ENCODE results near the gene ABCC4.
"Not testable (repeated sequence)": the region's sequence is repeated elsewhere in the genome, so short reads cannot be mapped to it uniquely, and the experiment has no call there.

Gene ABCC4

DNA sequence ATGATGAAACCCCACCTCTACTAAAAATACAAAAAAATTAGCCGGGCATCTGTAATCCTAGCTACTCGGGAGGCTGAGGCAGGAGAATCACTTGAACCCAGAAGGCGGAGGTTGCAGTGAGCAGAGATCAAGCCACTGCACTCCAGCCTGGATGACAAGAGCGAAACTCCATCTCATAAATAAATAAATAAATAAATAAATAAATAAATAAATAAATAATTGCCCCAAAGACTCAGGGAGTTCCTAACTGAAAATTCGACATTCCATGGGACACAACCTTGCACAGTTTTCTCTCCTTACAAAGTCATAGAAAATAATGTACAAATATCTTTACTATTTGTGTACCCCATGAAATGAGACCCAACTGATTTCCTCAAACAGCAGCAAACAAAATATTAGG, 134.2 kb downstream of the ABCC4 start:
- not testable (repeated sequence) for DNase-seq (ENCODE audit: extremely low read depth in 1 of 2, low read depth in 1 of 2)

DNA sequence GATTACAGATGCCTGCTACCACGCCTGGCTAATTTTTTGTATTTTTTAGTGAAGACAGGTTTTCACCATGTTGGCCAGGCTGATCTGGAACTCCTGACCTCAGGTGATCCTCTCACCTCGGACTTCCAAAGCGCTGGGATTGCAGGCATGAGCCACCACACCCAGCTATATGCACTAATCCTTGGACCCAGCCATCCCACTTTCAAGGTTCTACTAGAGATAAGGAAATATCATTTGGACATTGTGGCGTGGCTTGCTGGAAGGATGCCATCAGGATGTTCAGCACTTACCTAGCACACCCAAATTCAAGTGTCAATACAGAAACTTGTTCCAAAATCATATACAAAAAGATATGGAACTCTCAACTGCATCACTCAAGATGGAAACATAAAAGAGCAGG, 136.4 kb downstream of the ABCC4 start:
- DNase-seq (ENCODE audit: extremely low read depth in 1 of 2, low read depth in 1 of 2): no peak

DNA sequence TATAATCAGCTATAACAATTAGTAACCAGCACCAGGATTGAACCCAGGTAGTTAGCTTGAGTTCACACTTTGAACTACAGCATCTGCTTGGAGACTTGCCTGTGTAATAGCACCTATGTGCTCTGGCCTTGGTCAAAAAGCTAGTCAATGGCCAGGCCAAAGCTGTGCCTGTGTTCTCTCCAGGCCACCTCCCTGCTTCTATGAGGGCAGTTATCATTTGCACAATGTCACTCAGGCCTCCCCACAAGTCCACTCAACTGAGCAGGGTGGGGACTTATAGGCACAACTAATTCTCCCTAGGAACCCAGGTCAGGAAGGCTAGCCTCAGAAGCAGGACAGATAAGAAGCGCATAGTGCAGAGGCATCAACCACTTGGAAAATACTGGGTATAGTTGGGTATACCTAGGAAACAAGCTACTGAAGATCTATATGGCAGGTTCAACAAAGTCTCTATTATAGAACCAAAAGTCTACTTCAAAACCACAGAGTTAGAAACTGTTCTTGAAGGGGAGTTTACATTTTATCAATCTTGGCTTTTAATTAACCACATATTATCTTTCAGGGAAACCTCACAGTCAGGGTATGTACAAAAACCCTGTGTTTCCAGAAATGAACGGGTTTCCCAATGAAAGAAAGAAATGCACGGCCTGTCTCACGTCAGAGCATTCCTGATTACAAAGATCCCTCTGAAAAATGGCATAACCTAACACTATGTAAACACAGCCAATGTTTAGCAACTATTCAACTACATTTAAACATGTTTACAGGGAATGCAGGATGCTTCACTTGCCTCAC, 140.9 kb downstream of the ABCC4 start:
- no peak for DNase-seq (ENCODE audit: extremely low read depth in 1 of 2, low read depth in 1 of 2)

DNA sequence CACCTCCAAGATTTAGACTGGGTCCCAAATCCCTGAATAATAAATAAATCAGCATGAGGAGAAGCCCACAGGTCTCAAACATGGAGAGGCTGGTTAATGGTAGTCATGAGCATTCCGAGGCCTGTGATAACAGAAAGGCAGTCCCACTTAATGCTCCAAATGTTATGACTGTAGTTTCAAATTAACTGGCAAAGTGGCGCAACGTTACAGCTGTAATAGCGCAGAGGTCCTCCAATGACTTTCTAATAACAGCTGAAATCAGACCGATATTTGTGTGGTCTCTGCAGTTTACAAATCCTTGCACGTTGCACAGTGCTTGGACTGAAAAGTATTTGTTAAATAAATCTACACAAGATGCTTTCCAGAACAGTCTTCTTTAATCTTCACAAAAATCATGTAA, 141.8 kb downstream of the ABCC4 start:
- DNase-seq (ENCODE audit: extremely low read depth in 1 of 2, low read depth in 1 of 2): no peak

DNA sequence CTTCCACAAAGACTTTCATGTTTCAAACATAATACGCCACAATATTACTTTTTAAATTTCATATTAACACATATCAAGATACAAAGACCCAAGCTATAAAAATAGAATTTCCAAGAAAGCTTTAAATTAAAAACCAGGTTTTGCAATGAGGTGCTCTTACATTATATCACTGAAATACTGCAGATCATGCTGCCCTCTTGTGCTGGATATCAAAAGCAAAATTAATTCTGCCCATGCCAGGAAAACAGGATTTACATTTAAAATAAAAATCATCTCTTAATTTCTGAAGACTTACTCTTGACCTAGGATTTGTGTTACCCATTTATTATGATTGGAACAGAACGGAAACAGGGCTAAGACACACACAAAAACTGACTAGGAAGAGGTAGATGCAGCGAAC, 145.0 kb downstream of the ABCC4 start:
- no peak for DNase-seq (ENCODE audit: extremely low read depth in 1 of 2, low read depth in 1 of 2)

DNA sequence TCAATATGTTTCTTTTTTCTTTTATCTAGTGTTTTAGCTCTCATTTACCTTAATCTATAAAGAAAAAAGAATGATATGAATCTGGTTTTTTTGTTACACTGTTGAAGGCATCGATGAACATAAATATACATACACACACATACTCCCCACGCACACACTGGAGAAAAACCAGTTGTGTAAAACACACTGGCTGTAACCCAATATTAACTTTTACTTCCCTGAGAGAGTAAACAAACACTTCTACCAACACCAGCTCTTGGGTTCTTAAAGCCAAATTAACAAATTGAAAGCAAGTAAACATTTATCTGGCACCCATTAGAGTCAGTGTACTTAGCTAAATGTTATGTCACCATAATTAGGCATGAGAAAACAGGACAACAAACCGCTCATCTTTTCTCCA, 145.7 kb downstream of the ABCC4 start:
- DNase-seq (ENCODE audit: extremely low read depth in 1 of 2, low read depth in 1 of 2): no peak

DNA sequence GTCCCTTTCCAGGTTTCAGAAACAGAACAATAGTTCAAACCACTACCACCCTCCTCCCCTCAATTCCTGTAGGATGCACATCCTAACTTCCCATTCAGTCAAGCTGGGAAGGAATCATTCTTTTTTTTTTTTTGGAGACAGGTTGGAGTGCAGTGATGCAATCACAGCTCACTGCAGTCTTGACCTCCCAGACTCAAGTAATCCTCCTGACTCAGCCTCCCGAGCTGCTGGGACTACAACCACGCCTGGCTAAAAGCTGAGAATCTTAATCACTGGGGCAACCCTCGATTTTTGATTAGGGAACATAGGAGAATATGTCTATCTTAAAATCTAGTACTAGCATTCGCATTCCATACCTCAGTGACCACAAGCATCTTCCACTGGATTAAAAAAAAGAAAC, 146.2 kb downstream of the ABCC4 start:
- DNase-seq (ENCODE audit: extremely low read depth in 1 of 2, low read depth in 1 of 2): no peak

DNA sequence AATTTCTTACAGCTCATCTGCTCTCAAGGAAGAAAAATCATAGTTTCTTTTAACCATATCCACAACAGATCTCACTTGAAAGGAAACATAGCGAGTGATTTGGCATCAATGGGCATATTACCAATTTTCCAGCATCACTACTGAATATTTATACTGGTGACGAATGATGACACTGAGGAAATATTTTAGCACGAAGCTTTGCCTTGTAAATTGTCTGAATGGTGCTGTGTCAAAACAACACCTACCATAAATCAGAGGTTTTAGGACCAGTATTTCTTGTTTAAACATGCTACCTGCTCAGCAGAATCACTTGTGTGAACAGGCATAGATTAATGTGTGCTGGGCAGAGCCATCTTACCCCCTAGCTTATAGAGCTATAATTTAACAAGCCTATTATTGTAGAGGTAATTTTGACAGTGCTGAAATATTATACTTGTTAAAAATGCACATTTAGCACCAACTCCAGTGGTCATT, 146.8 kb downstream of the ABCC4 start:
- DNase-seq (ENCODE audit: extremely low read depth in 1 of 2, low read depth in 1 of 2): no peak

DNA sequence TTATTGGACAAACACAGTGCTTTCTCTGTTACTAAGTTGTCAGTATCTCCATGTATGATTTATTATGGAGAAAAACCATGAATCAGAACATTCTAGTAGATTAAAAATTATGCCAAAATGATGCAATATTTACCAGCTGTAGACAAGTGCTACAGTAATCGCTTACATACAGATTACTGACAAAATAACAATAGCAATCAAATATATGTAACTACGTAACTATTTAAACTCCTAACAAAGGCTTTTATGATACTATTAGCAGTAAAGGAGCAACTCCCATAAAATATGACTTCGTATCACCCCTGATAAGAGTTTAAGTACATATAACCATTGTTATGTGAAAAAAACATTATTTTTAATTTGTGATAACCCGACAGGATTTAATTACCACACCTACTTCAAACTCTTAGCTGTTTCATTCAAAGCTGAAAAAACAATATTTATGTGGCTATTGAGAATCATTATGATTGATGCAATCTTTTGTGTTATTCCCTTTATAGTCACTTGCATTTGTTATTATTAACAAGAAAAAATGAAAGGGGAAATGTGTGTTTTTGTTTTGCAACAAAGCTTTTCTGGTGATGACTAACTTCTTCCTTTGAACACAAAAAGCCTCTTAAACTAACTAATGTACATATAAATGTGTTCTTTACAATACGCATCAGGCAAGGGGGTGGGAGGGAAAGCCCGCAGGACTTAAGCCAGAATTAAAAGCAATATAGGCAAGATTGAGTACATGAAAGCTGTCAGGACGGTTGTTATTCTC, 147.4 kb downstream of the ABCC4 start:
- no peak for DNase-seq (ENCODE audit: extremely low read depth in 1 of 2, low read depth in 1 of 2)

DNA sequence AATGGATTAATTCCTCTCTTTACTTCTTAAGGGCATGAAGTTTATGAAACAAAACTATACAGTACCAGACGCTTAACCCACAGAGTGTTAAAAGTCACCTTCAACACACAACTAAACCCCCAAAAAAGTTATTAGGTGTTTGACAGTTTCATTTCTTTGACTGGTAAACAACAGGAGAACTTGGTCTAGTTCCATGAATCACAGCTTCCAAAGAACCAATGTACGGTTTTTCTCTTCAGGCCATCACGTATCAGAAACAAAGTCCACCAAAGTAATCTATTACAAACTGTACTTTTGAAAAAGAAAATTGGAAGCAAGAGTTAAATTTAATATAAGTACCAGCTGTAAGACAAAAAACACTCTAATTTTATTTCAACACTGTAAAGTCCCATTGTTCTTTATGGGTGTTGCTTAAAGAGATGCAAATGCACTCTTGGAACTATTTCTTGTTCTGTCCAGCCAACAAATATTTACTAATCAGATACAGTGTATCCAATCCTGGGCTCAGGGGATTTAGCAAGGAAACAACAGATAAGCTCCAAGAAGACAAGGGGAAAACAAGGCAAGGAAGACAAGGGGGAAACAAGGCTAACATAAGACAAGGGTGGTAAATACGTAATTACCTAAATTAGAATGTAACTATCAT, 149.2 kb downstream of the ABCC4 start:
- DNase-seq (ENCODE audit: extremely low read depth in 1 of 2, low read depth in 1 of 2): no peak

DNA sequence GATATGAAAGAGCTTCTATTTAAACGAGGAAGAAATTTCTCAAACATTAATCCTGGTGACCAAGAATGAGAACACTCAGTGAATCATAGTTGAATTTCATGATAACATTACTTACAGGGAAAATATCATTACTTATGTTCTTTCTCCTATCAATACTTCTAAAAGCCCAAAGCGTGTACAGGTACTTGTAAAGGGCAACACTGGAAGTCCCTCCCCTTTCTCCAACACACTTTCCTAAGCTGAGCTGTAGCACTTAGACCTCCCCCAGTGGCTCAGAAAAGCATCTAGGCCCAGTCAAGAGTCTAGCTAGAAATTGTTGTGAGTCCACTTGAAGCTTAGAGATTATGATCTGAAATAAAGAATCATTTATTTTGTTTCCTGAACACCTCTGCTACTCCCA, 150.7 kb downstream of the ABCC4 start:
- DNase-seq (ENCODE audit: extremely low read depth in 1 of 2, low read depth in 1 of 2): no peak

DNA sequence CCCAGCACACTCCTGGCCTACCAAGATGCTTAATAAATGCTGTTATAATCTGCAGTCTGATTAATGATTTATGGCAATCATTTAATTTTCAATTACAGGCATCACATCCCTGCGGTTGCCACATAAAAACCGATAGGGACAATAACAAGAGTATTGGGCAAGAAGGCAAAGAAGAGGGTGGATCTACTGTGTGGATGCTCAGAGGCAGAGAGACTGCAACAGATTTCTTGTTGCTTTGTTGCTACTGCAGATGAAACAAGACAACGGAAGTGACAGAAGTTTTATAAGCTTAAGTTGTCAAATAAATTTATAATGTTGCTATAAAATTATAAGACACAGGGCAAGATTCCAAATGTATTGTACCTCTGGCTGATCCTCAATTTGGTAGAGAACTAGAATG, 154.8 kb downstream of the ABCC4 start:
- no peak for DNase-seq (ENCODE audit: extremely low read depth in 1 of 2, low read depth in 1 of 2)

DNA sequence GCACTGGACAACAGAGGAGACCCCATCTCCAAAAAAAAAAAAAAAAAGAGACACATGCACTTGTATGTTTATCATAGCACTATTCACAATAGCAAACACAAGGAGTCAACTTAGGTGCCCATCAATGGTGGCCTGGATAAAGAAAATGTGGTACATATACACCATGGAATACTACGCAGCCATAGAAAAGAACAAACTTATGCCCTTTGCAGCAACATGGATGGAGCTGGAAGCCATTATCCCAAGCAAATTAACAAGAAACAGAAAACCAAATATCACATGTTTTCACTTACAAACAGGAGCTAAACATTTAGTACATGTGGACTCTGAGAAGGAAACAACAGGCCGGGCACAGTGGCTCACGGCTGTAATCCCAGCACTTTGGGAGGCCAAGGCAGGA, 155.7 kb downstream of the ABCC4 start:
- no peak for DNase-seq (ENCODE audit: extremely low read depth in 1 of 2, low read depth in 1 of 2)

DNA sequence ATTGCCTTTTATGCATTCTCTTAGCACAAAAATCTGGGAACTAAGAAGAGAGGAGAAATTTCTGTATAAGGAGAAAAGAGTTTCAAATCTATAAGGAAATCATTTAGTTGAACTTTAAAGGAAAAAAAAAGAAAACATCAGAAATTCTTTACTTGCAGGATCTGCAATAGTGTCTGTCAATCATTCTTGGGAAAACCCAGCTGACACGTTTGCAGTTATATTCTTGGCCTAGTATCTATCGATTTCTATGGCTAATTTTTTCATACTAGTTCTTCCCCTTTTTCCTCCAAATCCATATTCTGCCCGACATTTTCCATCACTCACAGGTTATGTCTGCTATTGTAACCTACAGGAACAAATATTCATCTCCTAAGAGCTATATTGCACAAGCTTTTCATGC, 160.7 kb downstream of the ABCC4 start:
- DNase-seq (ENCODE audit: extremely low read depth in 1 of 2, low read depth in 1 of 2): no peak

DNA sequence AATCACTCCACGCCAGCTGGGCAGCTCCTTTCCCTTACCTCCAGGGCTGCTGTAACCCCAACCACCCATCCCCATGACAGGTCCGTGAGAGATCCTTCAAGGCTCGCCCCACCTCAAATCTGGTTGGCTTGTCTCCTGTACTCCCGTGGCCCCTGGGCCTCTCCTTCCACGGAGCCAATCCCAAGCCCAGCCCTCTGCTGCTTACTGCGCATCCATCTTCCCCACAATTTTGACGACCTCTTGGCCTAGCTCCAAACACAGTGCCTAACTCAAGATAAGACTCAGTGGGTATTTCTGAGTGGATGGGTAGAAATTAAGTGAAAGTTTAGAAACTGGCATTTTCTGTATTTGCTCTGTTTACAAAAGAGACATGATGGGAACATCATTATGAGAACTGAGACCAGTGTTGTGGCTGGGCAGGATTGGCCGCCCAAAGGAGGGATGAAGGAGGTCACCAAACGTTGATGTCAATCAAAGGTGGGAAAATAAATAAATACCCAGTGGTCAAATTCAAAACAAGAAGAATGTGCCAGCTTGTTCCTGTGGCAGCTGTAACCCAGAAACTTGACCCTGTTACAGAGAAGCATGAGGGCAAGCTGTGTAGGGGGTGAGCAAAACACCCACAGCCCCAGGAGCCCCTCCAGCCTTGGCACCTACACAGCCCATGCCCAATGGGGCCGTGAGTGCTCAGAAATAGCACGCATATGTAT, 162.2 kb downstream of the ABCC4 start:
- DNase-seq (ENCODE audit: extremely low read depth in 1 of 2, low read depth in 1 of 2): no peak

DNA sequence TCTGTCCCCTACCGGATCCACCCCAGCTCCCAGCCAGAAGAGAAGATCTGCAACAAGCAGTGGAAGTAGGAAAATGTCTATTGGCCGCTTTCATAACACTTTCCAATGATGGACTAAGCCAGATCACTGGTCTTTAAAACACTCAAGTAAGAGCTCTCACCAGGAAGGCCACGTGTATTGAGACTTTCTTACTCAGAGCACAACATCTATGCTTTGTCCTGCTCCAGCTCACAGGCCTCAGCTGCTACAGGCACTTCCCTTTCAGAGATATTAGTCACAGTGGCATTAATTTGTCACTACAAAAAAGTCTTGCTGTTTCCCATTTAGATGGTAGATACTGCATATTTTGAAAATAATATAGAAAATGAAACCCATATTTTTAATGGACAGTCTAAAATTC, 164.2 kb downstream of the ABCC4 start:
- DNase-seq (ENCODE audit: extremely low read depth in 1 of 2, low read depth in 1 of 2): no peak

DNA sequence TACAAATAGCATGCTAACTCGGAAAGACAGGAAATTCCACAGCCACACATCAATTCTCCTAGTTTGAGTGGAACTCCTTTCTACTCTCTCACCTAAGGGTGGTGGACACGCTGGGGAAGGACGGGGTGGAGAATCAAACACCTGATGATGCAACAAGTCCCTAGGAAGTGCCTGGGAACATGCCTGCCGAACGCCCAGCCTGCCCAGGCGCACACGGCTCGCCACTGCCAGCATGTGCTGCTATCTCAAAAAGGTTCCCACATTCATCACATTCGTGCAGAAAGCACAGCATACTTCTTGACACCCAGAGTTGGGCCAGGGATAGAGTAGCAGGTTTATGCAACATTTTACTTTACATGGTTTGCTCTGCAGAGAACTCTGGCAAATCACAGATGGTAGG, 164.6 kb downstream of the ABCC4 start:
- no peak for DNase-seq (ENCODE audit: extremely low read depth in 1 of 2, low read depth in 1 of 2)

DNA sequence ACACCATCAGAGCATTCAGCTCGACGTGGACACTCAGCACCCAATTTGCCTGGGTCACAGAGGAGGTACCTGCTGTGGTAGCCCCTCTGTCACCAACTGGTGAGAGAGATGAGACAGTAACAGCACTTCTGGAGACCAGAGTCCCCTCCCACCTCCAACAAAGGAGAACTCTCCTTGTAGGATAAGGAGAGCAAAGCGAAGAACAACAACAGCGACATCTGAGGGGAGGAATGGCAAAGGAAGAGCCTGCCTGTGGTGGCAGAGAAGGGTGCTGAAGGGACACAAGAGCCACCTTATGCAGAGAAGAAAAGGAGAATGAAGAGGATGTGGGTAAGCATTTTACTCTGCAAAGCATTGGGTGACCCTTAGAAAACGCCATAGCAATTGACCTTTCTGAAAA, 167.8 kb downstream of the ABCC4 start:
- no peak for DNase-seq (ENCODE audit: extremely low read depth in 1 of 2, low read depth in 1 of 2)

DNA sequence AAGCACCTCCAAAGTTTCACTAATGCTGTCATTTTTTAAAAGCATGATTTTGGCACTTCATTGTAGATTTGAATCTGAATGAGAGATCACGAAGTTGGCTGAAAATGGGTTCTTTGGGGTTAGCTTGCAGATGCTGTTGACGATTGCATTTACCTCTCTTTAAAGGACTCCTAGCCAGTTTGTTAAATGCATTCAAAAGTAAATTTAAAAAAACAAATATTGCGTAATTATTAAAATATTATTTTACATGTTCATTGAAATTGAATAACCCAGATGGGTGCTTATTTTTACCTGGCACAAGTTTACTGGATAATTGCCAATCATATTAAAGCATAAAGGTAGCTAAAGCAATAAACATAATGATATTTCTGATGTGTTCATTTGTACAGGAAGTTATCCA, 172.2 kb downstream of the ABCC4 start:
- no peak for DNase-seq (ENCODE audit: extremely low read depth in 1 of 2, low read depth in 1 of 2)

DNA sequence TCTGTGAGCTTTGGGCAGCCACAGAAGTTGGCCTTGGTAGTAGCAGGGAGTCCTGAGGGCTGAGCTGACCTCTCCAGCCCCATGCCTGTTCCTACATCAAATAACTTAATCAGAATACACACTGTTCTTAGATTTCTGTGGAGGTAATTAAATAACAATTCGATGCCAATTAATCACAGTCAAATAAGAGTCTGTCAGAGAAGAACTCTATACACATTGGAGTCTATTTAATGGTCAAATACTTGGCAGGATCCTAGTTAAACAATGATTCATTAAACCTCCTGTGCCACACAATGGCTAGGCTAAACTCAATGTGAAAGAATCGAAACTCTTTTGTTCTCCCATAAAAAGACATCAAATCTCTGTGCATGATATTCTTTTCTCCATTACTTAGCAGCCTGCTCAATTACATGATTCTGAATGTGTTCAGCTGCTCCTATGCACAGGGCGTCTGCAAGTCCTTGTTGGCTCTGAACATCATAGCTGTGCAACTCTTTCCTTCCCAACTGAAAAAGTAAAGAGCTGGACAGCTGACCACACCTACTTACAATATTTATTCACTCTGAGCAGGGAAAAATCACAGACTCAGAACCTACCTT, 173.1 kb downstream of the ABCC4 start:
- no peak for DNase-seq (ENCODE audit: extremely low read depth in 1 of 2, low read depth in 1 of 2)

DNA sequence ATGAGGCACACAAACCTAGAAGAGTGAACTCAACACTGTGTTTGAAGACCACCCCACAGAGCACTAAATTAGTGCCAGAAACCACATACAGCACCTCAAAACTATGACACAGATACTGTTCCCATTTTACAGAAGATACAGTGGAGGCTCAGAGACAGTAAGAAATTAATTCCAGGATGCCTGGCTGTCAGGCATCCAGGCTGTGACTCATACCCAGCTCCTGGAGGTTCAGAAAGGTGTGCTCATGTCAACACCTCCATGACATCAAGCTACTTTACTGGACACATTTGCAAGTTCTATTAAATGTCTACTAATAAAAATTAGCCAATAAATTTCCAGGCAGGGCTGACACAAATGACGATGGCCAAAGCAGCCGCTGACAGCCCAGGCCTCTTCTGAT, 176.3 kb downstream of the ABCC4 start:
- no peak for DNase-seq (ENCODE audit: extremely low read depth in 1 of 2, low read depth in 1 of 2)

Measured in stimulated activated CD8-positive, alpha-beta memory T cell treated with anti-CD3 and anti-CD28 coated beads, Interleukin-7, amount 100 ng/mL, for 48 hours (primary cell).